Measurements from ENCODE around the gene PROSER2.

PROSER2 gene

GRCh38 chr10:11866199-11866925 is 43.2 kb downstream of the PROSER2 start:
- H3K9me3 ChIP-seq (ENCODE audit: severe bottlenecking), result no peaks in the 10 kb centered on the region
- H3K4me3 ChIP-seq (ENCODE audit: severe bottlenecking), result no peak overlapping the region
- peaks cover 90% of the 10 kb centered on the region for H3K36me3 ChIP-seq (ENCODE audit: low read depth)
- H3K27ac ChIP-seq (ENCODE audit: poor library complexity, severe bottlenecking), result peak overlapping the region; percentile 98
- no peak for DNase-seq (ENCODE audit: low spot score)
- TF ChIP-seq, protein P1, sequence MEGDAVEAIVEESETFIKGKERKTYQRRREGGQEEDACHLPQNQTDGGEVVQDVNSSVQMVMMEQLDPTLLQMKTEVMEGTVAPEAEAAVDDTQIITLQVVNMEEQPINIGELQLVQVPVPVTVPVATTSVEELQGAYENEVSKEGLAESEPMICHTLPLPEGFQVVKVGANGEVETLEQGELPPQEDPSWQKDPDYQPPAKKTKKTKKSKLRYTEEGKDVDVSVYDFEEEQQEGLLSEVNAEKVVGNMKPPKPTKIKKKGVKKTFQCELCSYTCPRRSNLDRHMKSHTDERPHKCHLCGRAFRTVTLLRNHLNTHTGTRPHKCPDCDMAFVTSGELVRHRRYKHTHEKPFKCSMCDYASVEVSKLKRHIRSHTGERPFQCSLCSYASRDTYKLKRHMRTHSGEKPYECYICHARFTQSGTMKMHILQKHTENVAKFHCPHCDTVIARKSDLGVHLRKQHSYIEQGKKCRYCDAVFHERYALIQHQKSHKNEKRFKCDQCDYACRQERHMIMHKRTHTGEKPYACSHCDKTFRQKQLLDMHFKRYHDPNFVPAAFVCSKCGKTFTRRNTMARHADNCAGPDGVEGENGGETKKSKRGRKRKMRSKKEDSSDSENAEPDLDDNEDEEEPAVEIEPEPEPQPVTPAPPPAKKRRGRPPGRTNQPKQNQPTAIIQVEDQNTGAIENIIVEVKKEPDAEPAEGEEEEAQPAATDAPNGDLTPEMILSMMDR (IDR thresholded peaks at IDR 0.05; ENCODE audit: poor library complexity, severe bottlenecking), result no peak
- H3K27me3 ChIP-seq (ENCODE audit: insufficient read depth, poor library complexity, severe bottlenecking), result no peaks in the 10 kb centered on the region
- H3K4me1 ChIP-seq (ENCODE audit: insufficient read depth, poor library complexity, severe bottlenecking), result no peaks in the 10 kb centered on the region
- no peak for ATAC-seq (ENCODE audit: low read depth)

DNA sequence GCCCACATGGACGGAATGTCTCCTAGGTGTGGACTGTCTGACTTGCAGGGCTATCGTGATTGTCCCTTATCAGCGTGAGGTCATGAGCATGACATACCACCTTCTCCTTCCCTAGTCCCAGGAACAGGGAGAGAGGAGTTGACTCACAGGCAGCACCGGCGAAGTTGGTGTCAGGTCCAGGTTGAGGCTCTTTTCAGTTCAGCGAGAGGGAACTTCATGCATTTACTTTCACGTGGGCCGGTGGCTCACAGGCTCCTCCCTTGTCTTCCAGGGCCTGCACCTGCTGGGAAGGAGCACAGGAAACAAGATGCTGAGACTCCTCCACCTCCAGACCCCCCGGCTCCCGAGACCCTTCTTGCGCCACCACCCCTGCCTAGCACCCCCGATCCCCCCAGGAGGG is 46.1 kb downstream of the PROSER2 start:
- TF ChIP-seq, protein P1 (IDR thresholded peaks at IDR 0.05; ENCODE audit: poor library complexity, severe bottlenecking), result no peak
- peak overlapping the region; percentile 98 for H3K27ac ChIP-seq (ENCODE audit: poor library complexity, severe bottlenecking)
- H3K9me3 ChIP-seq (ENCODE audit: severe bottlenecking), result no peaks in the 10 kb centered on the region
- peaks cover 4% of the 10 kb centered on the region for H3K4me1 ChIP-seq (ENCODE audit: insufficient read depth, poor library complexity, severe bottlenecking)
- no peaks in the 10 kb centered on the region for H3K27me3 ChIP-seq (ENCODE audit: insufficient read depth, poor library complexity, severe bottlenecking)
- ATAC-seq (ENCODE audit: low read depth) (no peak), DNase-seq (ENCODE audit: low spot score) (no peak)
- peaks cover 75% of the 10 kb centered on the region for H3K36me3 ChIP-seq (ENCODE audit: low read depth)
- H3K4me3 ChIP-seq (ENCODE audit: severe bottlenecking), result no peak overlapping the region

DNA sequence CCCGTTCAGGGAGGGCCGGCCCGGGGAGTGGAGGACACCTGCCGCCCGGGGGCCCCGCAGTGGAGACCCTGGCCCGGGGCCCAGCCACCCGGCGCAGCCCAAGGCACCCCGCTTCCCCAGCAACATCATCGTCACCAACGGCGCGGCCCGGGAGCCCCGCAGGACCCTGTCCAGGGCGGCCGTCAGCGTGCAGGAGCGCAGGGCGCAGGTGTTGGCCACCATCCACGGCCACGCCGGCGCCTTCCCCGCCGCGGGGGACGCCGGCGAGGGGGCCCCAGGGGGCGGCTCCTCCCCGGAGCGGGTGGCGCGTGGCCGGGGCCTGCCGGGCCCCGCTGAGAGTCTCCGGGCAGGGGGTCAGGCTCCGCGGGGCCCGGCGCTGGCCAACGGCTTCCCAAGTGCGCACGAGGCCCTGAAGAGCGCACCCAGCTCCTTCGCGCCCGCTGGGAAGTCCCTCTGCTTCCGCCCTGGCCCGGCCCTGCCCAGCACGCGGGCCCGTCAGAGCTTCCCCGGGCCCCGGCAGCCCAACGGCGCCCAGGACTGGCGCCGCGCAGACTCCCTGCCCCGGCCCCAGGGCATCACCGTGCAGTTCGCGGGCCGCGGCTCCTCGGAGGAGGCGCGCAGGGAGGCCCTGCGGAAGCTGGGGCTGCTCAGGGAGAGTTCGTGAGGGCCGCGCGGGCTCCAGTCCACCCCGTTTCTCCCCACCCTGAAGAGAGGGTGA is 46.7 kb downstream of the PROSER2 start:
- no peak overlapping the region for H3K4me3 ChIP-seq (ENCODE audit: severe bottlenecking)
- TF ChIP-seq, protein P1 (IDR thresholded peaks at IDR 0.05; ENCODE audit: poor library complexity, severe bottlenecking), result no peak
- no peaks in the 10 kb centered on the region for H3K27me3 ChIP-seq (ENCODE audit: insufficient read depth, poor library complexity, severe bottlenecking)
- no peaks in the 10 kb centered on the region for H3K9me3 ChIP-seq (ENCODE audit: severe bottlenecking)
- no peak for DNase-seq (ENCODE audit: low spot score)
- H3K27ac ChIP-seq (ENCODE audit: poor library complexity, severe bottlenecking), result peak overlapping the region; percentile 98
- peaks cover 11% of the 10 kb centered on the region for H3K4me1 ChIP-seq (ENCODE audit: insufficient read depth, poor library complexity, severe bottlenecking)
- H3K36me3 ChIP-seq (ENCODE audit: low read depth), result peaks cover 70% of the 10 kb centered on the region
- no peak for ATAC-seq (ENCODE audit: low read depth)

- Histone ChIP-seq H3K36me3 (ENCODE audit: low read depth) (peaks cover 64% of the 10 kb centered on the region), H3K4me3 (ENCODE audit: severe bottlenecking) (no peak overlapping the region), H3K9me3 (ENCODE audit: severe bottlenecking) (no peaks in the 10 kb centered on the region), H3K4me1 (ENCODE audit: insufficient read depth, poor library complexity, severe bottlenecking) (peaks cover 16% of the 10 kb centered on the region), H3K27me3 (ENCODE audit: insufficient read depth, poor library complexity, severe bottlenecking) (no peaks in the 10 kb centered on the region), H3K27ac (ENCODE audit: poor library complexity, severe bottlenecking) (peak overlapping the region; percentile 98)
- no peak for ATAC-seq (ENCODE audit: low read depth)
- TF ChIP-seq, protein P1 (IDR thresholded peaks at IDR 0.05; ENCODE audit: poor library complexity, severe bottlenecking), result no peak
- DNase-seq (ENCODE audit: low spot score), result no peak
Observed at GRCh38 chr10:11870461-11870780, 47.3 kb downstream of the PROSER2 start.

Measured in RWPE2 (cell line).